Kasumi-1 (cell line): ENCODE results near the gene ZNF433.
A peak's percentile ranks its signal among the peaks of the same experiment; 100 is the strongest.
"Not testable (repeated sequence)": the region's sequence is repeated elsewhere in the genome, so short reads cannot be mapped to it uniquely, and the experiment has no call there.

Experiments
- DNase-seq, 2 experiments: peaks; one replicate each; lab custom pipeline; 2025; lab: John Stamatoyannopoulos, UW

The ZNF433 gene

GRCh38 chr19:12035220-12036172 lies at the start of gene ZNF433:
Gene ZNF433 (minus strand): TSS chr19:12035679. CDS start chr19:12035539, 140 bp downstream.
- peak; percentile 86 to 87 for DNase-seq

GRCh38 chr19:12083336-12083735 lies 47.9 kb upstream of the ZNF433 start:
- DNase-seq = not testable (repeated sequence)

- DNase-seq = no peak
Observed at GRCh38 chr19:12077375-12077774, 41.9 kb upstream of the ZNF433 start.

DNA sequence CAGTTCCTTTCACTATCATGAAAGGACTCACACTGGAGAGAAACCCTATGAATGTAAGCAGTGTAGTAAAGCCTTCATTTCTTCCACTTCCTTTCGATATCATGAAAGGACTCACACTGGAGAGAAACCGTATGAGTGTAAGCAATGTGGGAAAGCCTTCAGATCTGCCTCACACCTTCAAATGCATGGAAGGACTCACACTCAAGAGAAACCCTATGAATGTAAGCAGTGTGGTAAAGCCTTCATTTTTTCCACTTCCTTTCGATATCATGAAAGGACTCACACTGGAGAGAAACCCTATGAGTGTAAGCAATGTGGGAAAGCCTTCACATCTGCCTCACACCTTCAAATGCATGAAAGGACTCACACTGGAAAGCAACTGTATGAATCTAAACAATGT lies 40.9 kb upstream of the ZNF433 start:
- DNase-seq = not testable (repeated sequence)

GRCh38 chr19:12075538-12076139 lies 40.2 kb upstream of the ZNF433 start:
- DNase-seq = no peak

GRCh38 chr19:12064590-12065538 lies 29.4 kb upstream of the ZNF433 start, which contains the start of gene ZNF844:
Gene ZNF844 (plus strand): TSS chr19:12064731. CDS start chr19:12064874, 143 bp downstream.
- DNase-seq = no peak

- DNase-seq = no peak
Observed at GRCh38 chr19:12055784-12056183, 20.3 kb upstream of the ZNF433 start.

GRCh38 chr19:12052497-12053169 lies 17.2 kb upstream of the ZNF433 start, which contains the start of gene ZNF878:
Gene ZNF878 (minus strand): TSS chr19:12052961. CDS start chr19:12052801, 160 bp downstream.
- peak; percentile 95 to 96 for DNase-seq

DNA sequence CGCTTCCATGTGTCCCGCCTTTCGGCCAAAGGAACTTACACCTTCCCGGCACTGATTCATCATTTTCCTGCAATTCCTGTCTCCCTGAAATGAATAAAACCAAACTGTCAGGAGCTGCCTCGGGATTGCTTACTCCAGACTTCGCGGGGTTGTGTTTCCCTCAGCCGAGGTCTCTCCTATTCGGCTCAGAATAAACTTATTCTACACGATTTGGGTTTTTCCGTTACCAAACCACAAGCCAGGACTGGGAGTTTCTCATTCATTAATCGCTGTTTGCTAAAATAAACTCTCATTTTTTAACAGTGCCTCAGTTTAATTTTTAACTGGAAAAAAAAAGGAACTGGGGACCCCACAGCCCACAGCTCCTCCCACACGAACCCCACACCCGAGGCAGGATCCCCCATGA lies 16.6 kb upstream of the ZNF433 start:
- DNase-seq = peak; percentile 20 to 37

DNA sequence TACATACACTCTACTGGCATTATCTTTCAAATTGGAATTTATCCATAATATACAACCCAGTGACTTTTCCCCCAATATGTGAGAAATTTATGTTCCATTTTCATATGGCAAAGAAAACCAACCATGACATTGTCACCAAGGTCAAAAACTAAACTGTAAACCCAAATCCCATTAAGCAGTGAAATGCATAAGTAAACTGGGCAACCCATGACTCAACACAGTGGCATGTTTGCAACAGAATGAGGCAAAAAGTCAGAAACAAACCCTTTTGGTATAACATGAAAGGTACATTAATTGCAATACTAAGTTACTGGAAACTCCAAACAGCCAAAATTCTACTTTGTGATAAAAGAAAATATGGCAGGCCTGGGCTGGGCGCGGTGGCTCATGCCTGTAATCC lies 12.4 kb upstream of the ZNF433 start:
- DNase-seq = no peak

DNA sequence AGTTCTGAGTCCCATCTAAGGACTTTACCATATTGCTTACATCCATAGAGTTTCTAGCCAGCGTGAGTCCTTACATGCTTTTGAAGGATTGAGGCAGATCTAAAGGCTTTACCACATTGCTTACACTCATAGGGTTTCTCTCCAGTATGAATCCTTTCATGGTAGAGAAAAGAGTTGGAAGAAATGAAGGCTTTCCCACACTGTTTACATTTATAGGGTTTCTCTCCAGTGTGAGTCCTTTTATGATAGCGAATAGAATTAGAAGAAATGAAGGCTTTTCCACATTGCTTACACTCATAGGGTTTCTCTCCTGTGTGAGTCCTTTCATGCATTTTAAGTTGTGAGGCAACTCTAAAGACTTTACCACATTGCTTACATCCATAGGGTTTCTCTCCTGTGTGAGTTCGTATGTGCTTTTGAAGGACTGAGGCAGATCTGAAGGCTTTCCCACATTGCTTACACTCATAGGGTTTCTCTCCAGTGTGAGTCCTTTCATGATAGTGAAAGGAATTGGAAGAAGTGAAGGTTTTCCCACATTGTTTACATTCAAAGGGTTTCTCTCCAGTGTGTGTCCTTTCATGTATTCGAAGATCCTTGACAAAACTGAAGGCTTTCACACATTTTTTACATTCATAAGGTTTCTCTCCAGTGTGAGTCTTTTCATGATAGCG lies 8.4 kb upstream of the ZNF433 start:
- DNase-seq = no peak

- DNase-seq = no peak
Observed at GRCh38 chr19:12042893-12043292, 7.4 kb upstream of the ZNF433 start.

DNA sequence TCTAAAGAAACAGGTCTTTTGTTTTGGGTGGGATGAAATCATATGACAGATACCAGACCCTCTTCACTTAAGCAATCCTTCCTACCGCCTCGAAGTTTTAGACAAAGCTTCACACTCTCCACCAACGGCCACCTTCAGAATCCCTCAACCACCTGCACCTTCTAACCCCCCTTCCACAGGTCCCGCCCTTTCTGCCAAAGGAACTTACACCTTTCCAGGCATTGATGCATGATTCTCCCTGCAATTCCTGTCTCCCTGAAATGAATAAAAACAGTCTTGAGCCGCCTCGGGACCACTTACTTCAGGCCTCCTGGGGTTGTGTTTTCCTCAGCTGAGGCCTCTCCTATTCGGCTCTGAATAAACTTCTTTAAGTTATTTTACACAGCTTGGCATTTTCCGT lies 859 bp downstream of the ZNF433 start:
- DNase-seq = peak; percentile 18 to 37

DNA sequence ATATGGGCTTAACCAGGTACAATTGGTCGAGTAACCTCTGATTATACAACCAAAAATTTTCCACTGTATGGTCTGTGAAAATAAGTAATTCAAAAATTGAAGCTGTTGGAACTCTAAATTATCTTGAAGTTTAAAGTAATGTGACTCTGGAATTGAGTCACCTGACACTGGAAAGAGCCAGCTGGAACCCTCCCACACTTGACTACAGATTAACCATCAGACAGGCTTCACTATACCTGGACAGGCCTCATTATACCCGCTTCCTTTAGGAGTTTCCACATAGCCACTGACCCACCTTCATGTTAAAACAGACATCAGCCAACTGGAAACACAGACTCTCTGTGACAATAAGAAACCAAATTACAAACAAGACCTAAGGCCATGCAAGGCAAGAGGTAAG lies 1.3 kb downstream of the ZNF433 start:
- no peak for DNase-seq

DNA sequence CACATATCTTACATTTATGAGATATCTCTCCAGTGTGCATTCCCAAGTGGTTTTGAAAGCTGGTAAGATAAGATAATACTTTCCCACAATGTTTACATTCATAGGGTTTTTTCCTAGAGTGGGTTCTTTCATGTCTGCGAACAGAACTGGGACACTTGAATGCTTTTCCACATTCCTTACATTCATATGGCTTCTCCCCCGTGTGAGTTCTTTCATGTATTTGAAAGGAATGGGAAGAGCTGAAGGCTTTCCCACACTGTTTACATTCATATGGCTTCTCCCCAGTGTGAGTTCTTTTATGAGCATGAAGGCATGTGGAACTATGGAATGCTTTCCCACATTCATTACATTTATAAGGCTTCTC lies 19.7 kb downstream of the ZNF433 start:
- DNase-seq = no peak

DNA sequence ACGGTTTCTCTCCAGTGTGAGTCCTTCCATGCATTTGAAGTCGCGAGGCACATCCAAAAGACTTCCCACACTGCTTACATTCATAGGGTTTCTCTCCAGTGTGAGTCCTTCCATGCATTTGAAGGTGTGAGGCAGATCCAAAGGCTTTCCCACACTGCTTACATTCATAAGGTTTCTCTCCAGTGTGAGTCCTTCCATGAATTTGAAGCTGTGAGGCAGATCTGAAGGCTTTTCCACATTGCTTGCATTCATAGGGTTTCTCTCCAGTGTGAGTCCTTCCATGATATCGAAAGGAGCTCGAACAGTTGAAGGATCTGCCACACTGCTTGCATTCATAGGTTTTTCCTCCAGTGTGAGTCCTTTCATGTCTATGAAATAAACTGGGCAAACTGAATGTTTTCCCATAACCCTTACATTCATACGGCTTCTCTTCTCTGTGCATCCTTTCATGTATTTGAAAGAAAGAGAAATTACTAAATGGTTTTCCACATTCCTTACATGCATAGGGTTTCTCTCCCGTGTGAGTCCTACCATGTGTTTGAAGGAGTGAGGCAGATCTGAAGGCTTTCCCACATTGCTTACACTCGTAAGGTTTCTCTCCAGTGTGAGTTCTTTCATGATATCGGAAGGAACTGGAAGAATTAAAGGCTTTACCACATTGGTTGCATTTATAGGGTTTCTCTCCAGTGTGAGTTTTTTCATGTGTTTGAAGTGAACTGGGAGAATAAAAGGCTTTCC lies 20.3 kb downstream of the ZNF433 start:
- DNase-seq = no peak

DNA sequence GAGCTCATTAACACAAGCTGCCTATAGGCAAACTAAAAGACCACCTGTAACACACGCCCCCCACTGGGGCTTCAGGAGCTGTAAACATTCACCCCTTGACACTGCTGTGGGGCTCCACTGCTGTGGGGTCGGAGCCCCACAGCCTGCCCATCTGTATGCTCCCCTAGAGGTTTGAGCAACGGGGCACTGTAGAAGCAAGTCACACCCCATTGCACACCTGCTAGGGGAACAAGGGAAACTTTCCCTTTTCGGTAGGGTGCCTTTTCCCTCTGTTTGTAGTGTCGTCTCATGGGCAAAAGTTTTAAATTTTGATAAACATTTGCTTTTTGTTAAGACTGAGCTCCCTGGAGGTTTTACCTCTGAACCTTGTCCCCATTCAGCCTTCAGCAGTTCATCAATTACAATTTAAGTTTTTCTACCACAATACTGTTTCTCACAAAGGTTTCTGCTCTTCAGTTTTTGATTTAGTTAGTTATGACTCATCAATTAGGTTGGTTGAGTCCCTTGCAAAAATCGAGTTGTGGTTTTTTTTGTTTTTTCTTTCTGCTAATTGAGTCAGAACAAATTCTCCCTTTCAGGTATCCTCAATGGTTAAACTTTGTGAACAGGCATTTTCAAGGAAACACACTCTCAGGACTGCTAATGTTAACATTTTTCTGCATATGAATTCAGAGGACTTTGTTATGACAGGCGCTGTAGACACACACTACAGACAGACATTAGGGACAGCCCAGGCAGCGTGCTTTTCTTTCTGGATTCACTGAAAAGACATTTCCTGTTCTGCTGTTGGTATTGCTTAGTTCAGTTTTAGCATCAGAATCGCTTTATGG lies 35.1 kb downstream of the ZNF433 start:
- no peak for DNase-seq

- DNase-seq = no peak
Observed at GRCh38 chr19:11995174-11995573, 40.3 kb downstream of the ZNF433 start.

- DNase-seq = not testable (repeated sequence)
Observed at GRCh38 chr19:11991921-11992320, 43.6 kb downstream of the ZNF433 start.
